HEK293 (cell line): ENCODE measurements around the gene ZKSCAN5.

Source experiments
- CTCF ChIA-PET: fragments of 350-600 bp; formaldehyde crosslinking; extraction: SDS; loops from one replicate; lab custom pipeline; 2021; ENCODE audit warnings: antibody characterized with exemption; lab: Yijun Ruan, JAX
- POLR2A ChIA-PET: fragments of 300-600 bp; formaldehyde crosslinking; extraction: SDS; loops from one replicate; lab custom pipeline; 2020; ENCODE audit warnings: antibody characterized with exemption, inconsistent platforms; lab: Yijun Ruan, JAX
- H3K27ac ChIP-seq: fragments of 200-500 bp; sonication (Bioruptor generic); 2 replicates; pipeline ENCODE4 v1.5.1; 2014; ENCODE audit warnings: low read depth, low read length, control low read depth, inconsistent platforms; ENCODE audit errors: extremely low read depth
- H3K36me3 ChIP-seq, 2 experiments: fragments of 200-500 bp in 1 of 2; sonication (Bioruptor generic) in 1 of 2; 1 replicate in 1 of 2; 2 replicates in 1 of 2; pipeline ENCODE4 v1.5.1; 2014 to 2017; ENCODE audit warnings: inconsistent platforms in 2 of 2, low read length in 2 of 2; ENCODE audit not compliant: control insufficient read depth in 2 of 2, insufficient read depth in 1 of 2
- H3K4me1 ChIP-seq: fragments of 200-500 bp; sonication (Bioruptor generic); 2 replicates; pipeline ENCODE4 v1.5.1; 2014; ENCODE audit warnings: mild to moderate bottlenecking, low read length, inconsistent platforms; ENCODE audit not compliant: control insufficient read depth, insufficient read depth
- H3K4me3 ChIP-seq: 2 replicates; pipeline ENCODE4 v1.5.1; 2011; ENCODE audit warnings: low read depth, mild to moderate bottlenecking, control low read depth, low read length, moderate library complexity
- H3K9me3 ChIP-seq: fragments of 200-500 bp; sonication (Bioruptor generic); 2 replicates; pipeline ENCODE4 v1.5.1; 2014; ENCODE audit warnings: low read depth, low read length, inconsistent platforms; ENCODE audit not compliant: control insufficient read depth, insufficient read depth
- PBX3 ChIP-seq: sonication (generic); formaldehyde crosslinking; IDR thresholded peaks from 2 replicates; pipeline ENCODE4 v1.8.1; 2022; ENCODE audit warnings: mild to moderate bottlenecking, moderate library complexity, missing genetic modification reagents
- PRDM1 ChIP-seq: fragments of 450-650 bp; formaldehyde crosslinking; IDR thresholded peaks from 2 replicates; pipeline ENCODE4; 2016; ENCODE audit warnings: missing biosample characterization, missing genetic modification characterization
- REST ChIP-seq: fragments of 450-650 bp; formaldehyde crosslinking; IDR thresholded peaks from 2 replicates; pipeline ENCODE4 v1.5.1; 2016; ENCODE audit warnings: missing biosample characterization, missing genetic modification characterization
- ZEB2 ChIP-seq: fragments of 450-650 bp; formaldehyde crosslinking; IDR thresholded peaks from 2 replicates; pipeline ENCODE4 v1.5.1; 2016; ENCODE audit warnings: missing biosample characterization, missing genetic modification characterization
- ZNF138 ChIP-seq: fragments of 450-650 bp; formaldehyde crosslinking; IDR thresholded peaks from 2 replicates; pipeline ENCODE4 v1.5.1; 2016; ENCODE audit warnings: missing biosample characterization, missing genetic modification characterization, borderline replicate concordance
- ZNF174 ChIP-seq: fragments of 450-650 bp; formaldehyde crosslinking; IDR thresholded peaks from 2 replicates; pipeline ENCODE4 v1.5.0; 2017; ENCODE audit warnings: missing biosample characterization, mild to moderate bottlenecking, missing genetic modification characterization
- ZNF202 ChIP-seq: fragments of 450-650 bp; formaldehyde crosslinking; IDR thresholded peaks from 2 replicates; pipeline ENCODE4 v1.5.1; 2016; ENCODE audit warnings: missing biosample characterization, missing genetic modification characterization, borderline replicate concordance
- ZNF214 ChIP-seq: fragments of 450-650 bp; formaldehyde crosslinking; IDR thresholded peaks from 2 replicates; pipeline ENCODE4 v1.5.1; 2017; ENCODE audit warnings: missing biosample characterization, mild to moderate bottlenecking, missing genetic modification characterization, borderline replicate concordance
- ZNF239 ChIP-seq: fragments of 450-650 bp; formaldehyde crosslinking; IDR thresholded peaks from 2 replicates; pipeline ENCODE4 v1.5.1; 2016; ENCODE audit warnings: missing biosample characterization, missing genetic modification characterization
- ZNF311 ChIP-seq: fragments of 450-650 bp; formaldehyde crosslinking; IDR thresholded peaks from 2 replicates; pipeline ENCODE4 v1.5.1; 2017; ENCODE audit warnings: missing biosample characterization, missing genetic modification characterization, borderline replicate concordance
- ZNF530 ChIP-seq: fragments of 450-650 bp; formaldehyde crosslinking; IDR thresholded peaks from 2 replicates; pipeline ENCODE4 v1.5.1; 2016; ENCODE audit warnings: low read depth, missing biosample characterization, missing genetic modification characterization
- ZNF596 ChIP-seq: fragments of 450-650 bp; IDR thresholded peaks from 2 replicates; pipeline ENCODE4 v1.5.0; 2018; ENCODE audit warnings: missing biosample characterization, mild to moderate bottlenecking, missing genetic modification characterization, moderate library complexity
- ZNF629 ChIP-seq: fragments of 450-650 bp; formaldehyde crosslinking; IDR thresholded peaks from 2 replicates; pipeline ENCODE4 v1.5.1; 2017; ENCODE audit warnings: missing biosample characterization, missing genetic modification characterization
- ZNF639 ChIP-seq: fragments of 450-650 bp; formaldehyde crosslinking; IDR thresholded peaks from 2 replicates; pipeline ENCODE4 v1.5.1; 2016; ENCODE audit warnings: missing biosample characterization, missing genetic modification characterization

The ZKSCAN5 gene

GRCh38 chr7:99560834-99561736, 56.6 kb downstream of the ZKSCAN5 start:
- no peak for TF ChIP-seq ZNF530 (tag by site-specific recombination)
- TF ChIP-seq ZNF138 (tag by site-specific recombination) = no peak
- TF ChIP-seq ZNF629 = no peak
- peak; percentile 67 for TF ChIP-seq PRDM1
- no peak for TF ChIP-seq ZNF202 (tag by site-specific recombination)
- TF ChIP-seq ZNF639 = no peak
- TF ChIP-seq ZNF214 = no peak
- TF ChIP-seq, all 188 proteins: peak for 1
- peaks cover 55 to 68% of the 10 kb centered on the region in 2 experiments for H3K36me3 ChIP-seq
- POLR2A ChIA-PET = interaction anchor here (0.9 to 1.4 kb wide), 2 partner anchors 10 to 56 kb away, joined by 3 to 6 read pairs; partner anchors contain the start of gene ZKSCAN5
- H3K4me3 ChIP-seq = no peak overlapping the region
- H3K9me3 ChIP-seq = no peaks in the 10 kb centered on the region
- no peak overlapping the region for H3K27ac ChIP-seq
- CTCF ChIA-PET = interaction anchor here (0.7 kb wide), 1 partner anchor 16 kb away, joined by 3 read pairs; no protein-coding TSS in a partner anchor
- peaks cover 7% of the 10 kb centered on the region for H3K4me1 ChIP-seq

GRCh38 chr7:99561737-99562051, 57.2 kb downstream of the ZKSCAN5 start:
- Histone ChIP-seq H3K4me1 (peaks cover 7% of the 10 kb centered on the region), H3K4me3 (no peak overlapping the region), H3K27ac (no peak overlapping the region), H3K9me3 (no peaks in the 10 kb centered on the region), H3K36me3 (peaks cover 58 to 69% of the 10 kb centered on the region in 2 experiments)
- TF ChIP-seq ZNF202 (tag by site-specific recombination) = no peak
- TF ChIP-seq ZNF174 = no peak
- TF ChIP-seq PRDM1 = peak; percentile 92
- TF ChIP-seq ZNF596 = no peak
- POLR2A ChIA-PET = interaction anchor here (0.9 to 1.4 kb wide), 2 partner anchors 9 to 57 kb away, joined by 3 to 6 read pairs; partner anchors contain the start of gene ZKSCAN5
- CTCF ChIA-PET = no interaction called here

GRCh38 chr7:99562114-99562784, 57.8 kb downstream of the ZKSCAN5 start:
- Histone ChIP-seq H3K4me1 (peaks cover 7% of the 10 kb centered on the region), H3K27ac (0 out of 2 replicates have a peak overlapping the region, but pooled peaks have one; percentile 28), H3K36me3 (peaks cover 59 to 66% of the 10 kb centered on the region in 2 experiments), H3K9me3 (no peaks in the 10 kb centered on the region)
- POLR2A ChIA-PET = interaction anchor here (1.0 to 1.4 kb wide), 3 partner anchors 10 to 58 kb away, joined by 4 to 6 read pairs (median 4); partner anchors contain the start of genes FAM200A and ZKSCAN5
- CTCF ChIA-PET = no interaction called here
- TF ChIP-seq PBX3 (CRISPR knock-in tag) = no peak
- TF ChIP-seq ZNF239 (tag by site-specific recombination) = peak; percentile 95
- TF ChIP-seq ZEB2 (tag by site-specific recombination) = no peak
- peak; percentile 66; the same call in 1 of the 2 replicates for TF ChIP-seq PRDM1
- TF ChIP-seq ZNF311 (tag by site-specific recombination) = no peak
- TF ChIP-seq REST = peak; percentile 60
- TF ChIP-seq, all 188 proteins: peak for 3
- H3K4me3 ChIP-seq = no peak overlapping the region
